IgD-negative memory B cell (primary cell): ENCODE results near the gene TIMM17A. TPM values are rescaled to one million over a fixed set of nuclear protein-coding genes. Genes with fewer than 3 reads are reported as not detected.
A peak's percentile ranks its signal among the peaks of the same experiment; 100 is the strongest.
"Not testable (repeated sequence)": the region's sequence is repeated elsewhere in the genome, so short reads cannot be mapped to it uniquely, and the experiment has no call there.

Experiments used
- H3K27ac Mint-ChIP-seq, 3 donors: one replicate each; pipeline ENCODE4 v1.8.0; 2020 to 2022; ENCODE audit warnings: mild to moderate bottlenecking in 3 of 3, mixed read lengths in 3 of 3, moderate library complexity in 1 of 3
- H3K27me3 Mint-ChIP-seq: one replicate; pipeline ENCODE4 v1.8.0; 2021; ENCODE audit warnings: mixed read lengths
- H3K36me3 Mint-ChIP-seq: one replicate; pipeline ENCODE4 v1.8.0; 2020; ENCODE audit warnings: mild to moderate bottlenecking, mixed read lengths
- H3K4me1 Mint-ChIP-seq, 3 donors: one replicate each; pipeline ENCODE4 v1.8.0; 2020 to 2022; ENCODE audit warnings: mixed read lengths in 3 of 3, mild to moderate bottlenecking in 1 of 3
- H3K4me3 Mint-ChIP-seq, 4 donors: one replicate each; pipeline ENCODE4 v1.8.0; 2020 to 2022; ENCODE audit warnings: mild to moderate bottlenecking in 4 of 4, mixed read lengths in 4 of 4, moderate library complexity in 3 of 4
- H3K9me3 Mint-ChIP-seq, 3 donors: one replicate each; pipeline ENCODE4 v1.8.0; 2020 to 2021; ENCODE audit warnings: mixed read lengths in 3 of 3, mild to moderate bottlenecking in 1 of 3
- polyA plus RNA-seq: library from polyadenylated mRNA; unstranded; fragments of 300-500 nt; fragmentation: Illumina TruSeq; gene quantifications from one replicate; pipeline ENCODE4 v1.2.3, GENCODE V29; 2021

Gene TIMM17A
- polyA plus RNA-seq, 1 donor from 2014 or later, result 31.3 TPM

DNA sequence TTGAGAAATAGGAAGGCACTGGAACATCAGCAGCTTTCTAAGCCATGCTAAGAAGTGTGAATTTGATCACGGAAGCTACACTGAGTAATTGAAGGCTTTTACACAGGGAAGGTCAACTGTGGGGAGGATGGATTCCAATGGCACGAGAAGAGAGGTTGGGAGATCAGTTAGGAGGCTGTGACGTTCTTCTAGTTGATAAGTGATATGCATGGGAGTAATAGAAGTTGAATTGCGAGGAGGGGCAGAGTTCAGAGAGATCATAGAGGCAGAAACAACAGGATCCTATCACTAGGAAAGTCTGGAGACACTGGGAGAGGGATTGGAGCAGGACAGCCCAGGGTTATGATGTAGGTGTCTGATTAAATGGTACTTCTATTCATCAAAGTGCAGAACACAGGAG is 25.2 kb upstream of the TIMM17A start:
- peaks cover 10% of the 10 kb centered on the region for H3K27me3 Mint-ChIP-seq

DNA sequence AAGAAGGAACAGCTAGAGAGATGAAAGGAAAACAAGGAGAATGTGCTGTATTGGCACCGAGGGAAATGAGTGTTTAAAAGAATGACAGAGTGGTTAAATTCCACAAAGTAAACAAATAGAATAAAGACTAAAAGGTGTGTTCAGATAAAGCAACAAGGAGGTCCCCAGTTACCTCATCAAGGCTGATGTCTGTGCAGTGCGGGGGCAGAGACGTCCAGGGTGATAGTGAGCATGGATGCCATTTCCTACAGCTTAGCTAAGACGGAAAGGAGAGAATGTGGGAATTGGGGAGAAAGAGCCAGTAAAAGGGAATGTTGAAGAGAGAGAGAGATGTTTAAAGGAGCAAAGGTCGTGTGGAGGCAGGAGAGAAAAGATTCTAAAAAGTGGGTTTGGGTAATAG is 24.5 kb upstream of the TIMM17A start:
- H3K4me1 Mint-ChIP-seq, result no peaks in the 10 kb centered on the region
- H3K4me3 Mint-ChIP-seq, result no peak overlapping the region
- H3K27me3 Mint-ChIP-seq, result peaks cover 10% of the 10 kb centered on the region
- H3K27ac Mint-ChIP-seq, result no peak overlapping the region
- no peaks in the 10 kb centered on the region for H3K36me3 Mint-ChIP-seq
- peaks cover 0 to 1% (median 0%) of the 10 kb centered on the region in 3 donors for H3K9me3 Mint-ChIP-seq

More for the DNA sequence above, 25.2 kb upstream of the TIMM17A start:
- Mint-ChIP-seq H3K4me3 (no peak overlapping the region), H3K9me3 (peaks cover 0 to 1% (median 0%) of the 10 kb centered on the region in 3 donors), H3K27ac (no peak overlapping the region), H3K4me1 (no peaks in the 10 kb centered on the region), H3K36me3 (no peaks in the 10 kb centered on the region)

DNA sequence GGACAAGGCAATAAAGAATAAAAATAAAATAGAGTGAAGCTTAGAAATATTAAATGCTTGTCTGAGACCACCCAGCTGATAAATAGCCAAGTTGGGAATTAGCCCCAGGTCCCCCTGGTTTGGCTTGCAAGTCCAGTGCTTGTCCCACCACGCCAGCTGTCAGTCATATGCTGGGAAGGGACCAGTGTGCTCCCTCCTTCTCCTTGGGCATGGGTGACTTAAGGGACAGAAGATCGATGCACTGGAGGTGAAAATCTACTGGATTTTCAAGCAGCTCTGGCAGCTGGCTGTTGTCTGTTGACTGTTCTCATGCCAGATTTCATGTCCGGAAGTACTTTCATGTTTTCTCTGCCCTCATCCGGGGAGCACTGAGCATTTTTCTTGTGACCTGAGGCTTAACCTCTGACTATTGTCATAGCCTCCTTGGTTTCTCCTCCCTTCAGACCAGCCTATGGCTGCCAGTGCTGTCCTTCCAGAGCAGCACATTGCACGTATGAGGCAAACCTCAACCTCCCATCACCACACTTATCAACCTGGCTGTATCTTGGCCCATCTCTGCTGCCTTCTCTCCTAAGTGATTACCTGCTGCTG is 21.4 kb upstream of the TIMM17A start:
- H3K4me3 Mint-ChIP-seq, result no peak overlapping the region
- H3K9me3 Mint-ChIP-seq, result no peaks in the 10 kb centered on the region
- H3K4me1 Mint-ChIP-seq, result no peaks in the 10 kb centered on the region
- H3K27me3 Mint-ChIP-seq, result peaks cover 10% of the 10 kb centered on the region
- H3K36me3 Mint-ChIP-seq, result no peaks in the 10 kb centered on the region
- H3K27ac Mint-ChIP-seq, result no peak overlapping the region

DNA sequence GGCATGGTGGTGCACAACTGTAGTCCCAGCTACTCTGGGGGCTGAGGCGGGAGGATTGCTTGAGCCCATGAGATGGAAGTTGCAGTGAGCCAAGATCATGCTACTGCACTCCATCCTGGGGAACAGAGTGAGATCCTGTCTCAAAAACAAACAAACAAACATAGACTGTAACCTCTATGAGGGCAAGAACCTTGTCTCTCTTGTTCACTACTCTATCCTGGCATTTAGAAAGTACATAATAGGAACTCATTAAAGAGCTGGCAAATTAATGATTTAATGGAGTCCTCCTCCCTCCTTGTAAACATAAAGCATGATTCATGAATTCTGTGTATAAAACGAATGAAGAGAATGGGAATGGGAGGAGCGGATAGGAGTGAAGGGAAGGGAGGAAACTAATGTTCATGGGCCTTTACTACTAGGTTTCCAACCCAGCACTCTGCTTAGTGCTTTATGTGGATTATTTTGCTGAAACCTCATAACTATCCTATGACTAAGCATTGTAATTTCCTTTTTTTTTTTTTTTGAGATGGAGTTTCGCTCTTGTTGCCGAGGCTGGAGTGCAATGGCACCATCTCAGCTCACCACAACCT is 17.6 kb upstream of the TIMM17A start:
- H3K27me3 Mint-ChIP-seq, result peaks cover 10% of the 10 kb centered on the region
- no peaks in the 10 kb centered on the region for H3K4me1 Mint-ChIP-seq
- no peak overlapping the region for H3K27ac Mint-ChIP-seq
- H3K9me3 Mint-ChIP-seq, result no peaks in the 10 kb centered on the region
- H3K4me3 Mint-ChIP-seq, result no peak overlapping the region
- no peaks in the 10 kb centered on the region for H3K36me3 Mint-ChIP-seq

DNA sequence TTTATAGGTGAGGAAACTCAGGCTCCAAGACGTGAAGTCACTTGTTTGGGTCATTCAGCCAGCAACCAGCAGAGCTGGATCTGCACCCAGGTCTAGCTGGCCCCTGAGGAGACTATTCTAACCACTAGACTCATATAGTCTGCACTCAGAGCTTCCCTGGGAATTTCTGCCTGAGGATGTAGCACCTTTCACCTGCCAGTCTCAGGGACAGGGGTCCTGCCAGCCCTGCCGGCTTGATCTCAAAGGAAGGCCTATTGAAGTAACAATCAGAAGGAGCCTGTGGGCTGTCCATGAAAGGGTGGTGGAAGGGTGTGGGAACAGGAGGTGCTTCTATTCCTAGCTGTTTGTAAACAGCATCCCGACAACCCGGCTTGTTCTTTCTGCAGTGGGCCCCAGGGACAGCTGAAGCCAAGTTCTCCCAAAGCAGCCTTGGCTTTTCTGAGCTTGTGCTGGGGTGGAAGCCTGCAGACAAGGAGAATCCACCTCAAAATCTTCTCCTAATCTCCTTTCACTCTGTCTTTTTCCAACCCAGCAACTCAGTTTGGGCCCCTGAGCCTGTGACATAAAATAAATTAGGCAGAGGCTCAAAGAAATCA is 16.8 kb upstream of the TIMM17A start:
- H3K36me3 Mint-ChIP-seq, result no peaks in the 10 kb centered on the region
- no peaks in the 10 kb centered on the region for H3K4me1 Mint-ChIP-seq
- H3K9me3 Mint-ChIP-seq, result no peaks in the 10 kb centered on the region
- no peak overlapping the region for H3K4me3 Mint-ChIP-seq
- H3K27ac Mint-ChIP-seq, result peak overlapping the region in 1 of 3 donors; percentile 24
- peaks cover 14% of the 10 kb centered on the region for H3K27me3 Mint-ChIP-seq

DNA sequence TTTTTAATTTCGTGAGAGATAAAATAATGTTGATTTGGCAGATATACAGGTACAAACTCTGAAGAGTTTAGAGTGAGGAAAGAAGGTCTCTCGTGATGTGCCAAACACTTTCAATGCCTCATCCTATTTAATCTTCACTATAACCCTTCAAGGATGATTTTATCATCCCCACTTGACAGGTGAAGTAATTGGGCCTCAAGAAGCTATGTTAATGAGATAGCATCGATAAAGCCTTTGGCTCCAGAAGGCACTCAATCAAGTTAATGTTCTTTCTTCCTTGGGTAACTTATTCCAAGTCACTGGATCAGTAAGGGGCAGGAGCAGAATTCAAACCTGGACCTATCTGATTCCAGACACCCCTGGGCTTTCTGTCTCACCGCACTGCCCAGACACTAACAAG is 16.2 kb upstream of the TIMM17A start:
- H3K4me1 Mint-ChIP-seq, result no peaks in the 10 kb centered on the region
- peak overlapping the region in 1 of 3 donors; percentile 24 for H3K27ac Mint-ChIP-seq
- peaks cover 16% of the 10 kb centered on the region for H3K27me3 Mint-ChIP-seq
- H3K9me3 Mint-ChIP-seq, result no peaks in the 10 kb centered on the region
- no peak overlapping the region for H3K4me3 Mint-ChIP-seq
- no peaks in the 10 kb centered on the region for H3K36me3 Mint-ChIP-seq

DNA sequence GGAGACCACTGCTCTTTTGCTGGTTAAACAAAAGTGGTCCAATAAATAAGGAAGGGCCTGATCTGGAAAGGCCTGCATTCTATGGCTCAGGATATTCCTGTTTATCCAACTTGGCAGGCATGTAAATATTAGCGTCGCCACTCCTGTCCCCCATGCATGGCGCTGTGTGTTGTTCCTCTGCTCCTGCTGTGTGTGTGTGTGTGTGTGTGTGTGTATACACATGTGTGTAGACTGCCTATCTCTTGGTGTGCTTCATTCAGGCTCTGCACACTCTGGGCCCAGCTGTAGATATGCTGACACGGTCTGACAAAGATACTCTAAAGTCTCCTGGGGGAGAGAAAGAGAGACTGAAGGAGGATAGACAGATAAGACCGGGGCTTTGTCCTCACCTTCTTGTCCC is 15.7 kb upstream of the TIMM17A start:
- peaks cover 16% of the 10 kb centered on the region for H3K27me3 Mint-ChIP-seq
- H3K4me3 Mint-ChIP-seq, result no peak overlapping the region
- H3K9me3 Mint-ChIP-seq, result no peaks in the 10 kb centered on the region
- H3K36me3 Mint-ChIP-seq, result no peaks in the 10 kb centered on the region
- H3K27ac Mint-ChIP-seq, result no peak overlapping the region
- no peaks in the 10 kb centered on the region for H3K4me1 Mint-ChIP-seq

DNA sequence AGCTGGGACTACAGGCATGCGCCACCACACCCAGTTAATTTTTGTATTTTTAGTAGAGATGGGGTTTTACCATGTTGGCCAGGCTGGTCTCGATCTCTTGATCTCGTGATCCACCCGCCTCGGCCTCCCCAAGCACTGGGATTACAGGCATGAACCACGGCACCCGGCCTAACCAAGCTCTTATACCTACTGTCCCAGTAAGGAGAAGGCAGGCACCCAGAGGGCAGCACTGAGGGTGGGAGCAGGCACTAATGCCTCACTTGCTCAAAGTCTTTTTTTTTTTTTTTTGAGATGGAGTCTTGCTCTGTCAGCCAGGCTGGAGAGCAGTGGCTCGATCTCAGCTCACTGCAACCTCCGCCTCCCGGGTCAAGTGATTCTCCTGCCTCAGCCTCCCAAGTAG is 15.0 kb upstream of the TIMM17A start:
- not testable (repeated sequence) for H3K9me3 Mint-ChIP-seq, H3K36me3 Mint-ChIP-seq, H3K4me3 Mint-ChIP-seq, H3K4me1 Mint-ChIP-seq, H3K27ac Mint-ChIP-seq
- peaks cover 23% of the 10 kb centered on the region for H3K27me3 Mint-ChIP-seq

DNA sequence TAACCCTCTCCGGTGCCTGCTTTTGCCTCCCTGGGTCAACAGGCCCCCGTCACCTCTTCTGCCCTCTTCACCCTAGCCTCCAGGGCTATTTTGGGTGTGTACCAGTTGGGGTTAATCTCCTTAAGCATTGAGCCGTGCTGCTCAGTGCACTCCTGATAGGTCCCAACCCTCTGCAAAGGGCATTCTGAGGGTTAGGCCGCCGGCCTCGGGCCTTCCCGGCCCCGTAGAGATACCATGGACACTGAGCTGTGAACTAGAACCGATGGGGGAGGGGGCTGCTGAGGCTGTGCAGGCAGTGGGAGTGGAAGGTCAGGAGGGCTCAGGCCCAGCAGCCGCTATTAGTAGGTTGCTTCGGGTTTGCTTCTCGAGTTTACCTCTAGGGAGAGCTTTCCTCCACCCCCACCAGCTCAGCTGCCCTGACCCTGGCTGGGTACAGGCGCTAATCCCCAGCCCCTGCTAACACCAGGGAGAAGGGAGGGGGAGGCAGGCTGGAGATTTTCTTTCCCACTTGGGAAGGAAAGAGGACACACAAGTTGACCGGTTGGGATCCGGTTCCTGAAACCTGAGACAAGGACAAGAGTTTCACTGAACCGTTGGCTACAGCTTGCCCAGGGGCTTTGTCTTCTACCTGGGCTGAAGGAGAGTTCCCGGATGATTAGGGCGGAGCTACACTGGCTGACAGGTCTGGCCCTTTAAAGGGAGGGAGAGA is 13.7 kb upstream of the TIMM17A start:
- Mint-ChIP-seq H3K9me3 (no peaks in the 10 kb centered on the region), H3K27me3 (peaks cover 33% of the 10 kb centered on the region), H3K36me3 (no peaks in the 10 kb centered on the region), H3K4me3 (no peak overlapping the region), H3K27ac (no peak overlapping the region), H3K4me1 (peaks cover 0 to 10% (median 6%) of the 10 kb centered on the region in 3 donors)

DNA sequence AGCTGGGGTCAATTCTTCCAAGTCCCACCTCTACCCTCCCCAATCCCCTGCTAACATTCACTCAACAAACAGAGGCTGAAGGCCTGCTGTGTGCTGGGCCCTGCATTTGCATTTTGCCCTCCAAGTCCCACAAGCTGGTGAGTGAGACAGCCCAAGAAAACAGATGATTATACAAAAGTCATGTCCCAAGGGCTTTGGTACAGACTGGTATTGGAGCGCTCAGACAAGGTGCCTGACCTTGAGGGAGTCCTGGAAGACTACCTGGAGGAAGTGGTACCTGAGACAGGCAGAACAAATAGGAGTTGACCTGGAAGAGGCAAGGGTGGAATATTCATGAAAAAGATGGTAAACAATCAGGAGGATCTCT is 13.2 kb upstream of the TIMM17A start:
- Mint-ChIP-seq H3K4me1 (peaks cover 0 to 11% (median 9%) of the 10 kb centered on the region in 3 donors), H3K27me3 (peaks cover 38% of the 10 kb centered on the region), H3K27ac (no peak overlapping the region), H3K4me3 (no peak overlapping the region), H3K9me3 (no peaks in the 10 kb centered on the region), H3K36me3 (no peaks in the 10 kb centered on the region)

DNA sequence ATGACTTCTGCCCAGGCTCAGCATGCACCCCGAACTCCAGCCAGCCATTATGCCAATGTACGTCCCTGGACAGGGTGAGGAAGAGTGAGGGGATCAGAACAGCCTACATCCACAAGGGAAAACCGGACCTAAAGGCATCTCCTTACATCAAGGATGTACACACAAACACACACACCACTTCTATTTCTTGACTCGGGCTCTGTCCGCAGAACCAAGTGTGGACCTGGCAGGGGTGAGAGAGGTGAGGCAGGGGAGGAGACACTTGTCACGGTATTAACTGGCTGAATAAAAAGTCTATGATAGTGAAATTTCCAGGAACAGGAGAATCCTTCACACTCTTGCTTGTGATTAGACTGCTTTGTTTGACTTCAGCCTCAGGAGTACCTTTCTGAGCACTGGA is 11.3 kb upstream of the TIMM17A start:
- Mint-ChIP-seq H3K27ac (no peak overlapping the region), H3K4me3 (no peak overlapping the region), H3K36me3 (no peaks in the 10 kb centered on the region), H3K9me3 (no peaks in the 10 kb centered on the region), H3K27me3 (peaks cover 44% of the 10 kb centered on the region), H3K4me1 (peaks cover 0 to 11% (median 9%) of the 10 kb centered on the region in 3 donors)

DNA sequence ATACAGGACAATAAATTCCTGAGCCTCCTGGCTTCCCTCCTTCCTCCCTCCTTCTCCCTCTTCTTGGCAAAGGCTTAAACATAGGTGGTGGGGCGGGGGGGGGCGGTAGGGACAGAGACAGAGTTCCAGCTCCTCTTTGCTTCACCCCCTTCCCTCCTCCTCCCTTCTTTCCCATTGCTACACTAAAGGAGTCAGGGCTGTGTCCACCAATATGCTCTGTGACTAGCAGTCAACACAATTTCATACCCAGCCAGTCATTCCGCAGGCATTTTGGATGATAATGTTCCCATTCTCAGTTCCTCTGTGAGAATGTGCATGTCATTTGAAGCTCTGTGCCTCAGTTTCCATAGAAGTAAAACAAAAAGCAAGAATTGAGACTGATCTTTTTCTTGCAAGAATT is 10.7 kb upstream of the TIMM17A start:
- Mint-ChIP-seq H3K27me3 (peaks cover 44% of the 10 kb centered on the region), H3K4me3 (no peak overlapping the region), H3K4me1 (peaks cover 0 to 11% (median 9%) of the 10 kb centered on the region in 3 donors), H3K9me3 (no peaks in the 10 kb centered on the region), H3K27ac (no peak overlapping the region), H3K36me3 (no peaks in the 10 kb centered on the region)

DNA sequence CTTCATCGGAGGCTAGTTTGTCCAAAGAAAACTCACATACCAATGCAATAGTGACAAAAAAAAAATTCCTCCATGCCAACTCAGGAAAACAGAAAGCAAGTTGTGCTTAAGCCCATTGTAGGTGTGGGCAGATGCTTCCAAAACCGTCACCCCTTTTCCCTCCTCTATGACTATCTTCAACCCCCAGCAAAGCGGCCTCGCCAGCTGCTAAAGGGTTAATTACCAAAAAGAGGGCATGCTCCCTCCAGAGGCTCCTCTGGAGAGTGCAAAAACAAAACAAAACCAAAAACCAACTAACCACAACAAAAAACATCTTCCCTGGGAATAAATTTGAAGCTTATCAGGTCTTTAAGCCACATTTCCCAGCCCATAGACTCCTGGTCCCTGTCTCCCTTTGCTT is 10.1 kb upstream of the TIMM17A start:
- Mint-ChIP-seq H3K27me3 (peaks cover 44% of the 10 kb centered on the region), H3K27ac (peak overlapping the region in 1 of 3 donors; percentile 59), H3K36me3 (no peaks in the 10 kb centered on the region), H3K9me3 (no peaks in the 10 kb centered on the region), H3K4me3 (no peak overlapping the region), H3K4me1 (peaks cover 0 to 11% (median 9%) of the 10 kb centered on the region in 3 donors)

DNA sequence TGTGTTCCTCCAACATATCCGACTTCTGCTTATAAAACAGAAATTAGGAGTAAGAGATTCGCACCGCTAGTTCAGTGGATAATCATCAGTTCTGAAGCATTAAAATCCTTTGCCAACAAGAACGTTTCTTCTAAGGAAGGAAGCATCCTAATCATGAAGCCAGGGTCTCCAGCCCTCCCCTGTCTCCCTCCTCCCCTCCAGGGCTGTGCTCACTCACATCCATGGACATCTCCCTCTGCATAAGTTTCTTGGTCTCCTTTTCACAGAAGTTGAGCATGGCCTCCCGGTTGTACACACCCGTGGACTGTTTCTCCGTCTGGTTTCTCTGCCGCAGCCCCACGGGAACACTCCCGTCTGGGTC is 9.5 kb upstream of the TIMM17A start:
- Mint-ChIP-seq H3K4me3 (peak overlapping the region in 1 of 4 donors; percentile 49), H3K27ac (no peak overlapping the region), H3K9me3 (no peaks in the 10 kb centered on the region), H3K36me3 (no peaks in the 10 kb centered on the region), H3K27me3 (peaks cover 44% of the 10 kb centered on the region), H3K4me1 (peaks cover 0 to 11% (median 9%) of the 10 kb centered on the region in 3 donors)

DNA sequence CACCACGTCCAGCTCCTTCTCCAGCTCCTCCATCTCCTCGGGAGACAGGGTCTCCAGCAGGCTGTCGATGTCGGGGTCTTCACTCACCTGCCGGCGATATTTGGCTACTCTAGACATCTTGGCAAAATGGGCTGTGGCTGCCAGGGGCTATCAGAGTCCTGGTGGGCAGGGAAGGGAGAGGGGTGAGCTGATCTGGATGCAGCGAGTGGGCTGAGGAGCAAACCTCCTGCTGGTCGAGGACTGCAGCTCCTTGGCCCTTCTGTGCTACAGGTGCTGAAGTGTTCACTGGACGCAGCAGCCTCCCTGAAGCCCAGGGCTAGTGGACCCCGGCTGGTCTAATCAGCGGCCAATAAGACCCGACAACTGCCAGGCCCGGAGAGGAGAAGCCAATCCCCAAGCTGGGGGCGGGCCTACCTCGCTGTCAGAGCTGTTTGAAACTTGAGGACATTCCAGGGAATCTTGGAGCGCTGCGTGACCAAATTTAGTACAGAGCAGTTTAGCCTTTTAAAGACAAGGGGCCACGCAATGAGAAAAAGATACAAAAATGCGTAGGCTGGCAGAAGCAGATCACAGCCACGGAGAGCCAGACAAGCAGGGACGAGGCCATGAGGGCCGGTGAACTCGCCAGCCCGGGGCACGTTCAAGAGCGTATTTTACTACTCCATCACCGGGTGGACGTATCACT is 8.9 kb upstream of the TIMM17A start, which contains the start of gene LMOD1:
TSS of gene LMOD1 (minus strand) at position 325 of the 685 bp plus-strand sequence. CDS start at position 117, 208 bp downstream.
- Mint-ChIP-seq H3K27ac (peak within 1 kb of the TSS in 2 of 3 donors; percentile 18 to 59), H3K27me3 (peaks cover 44% of the 10 kb centered on the region), H3K9me3 (no peaks in the 10 kb centered on the region), H3K36me3 (no peaks in the 10 kb centered on the region), H3K4me3 (peak within 1 kb of the TSS in 3 of 4 donors; percentile 68 to 83 (median 82)), H3K4me1 (peaks cover 2 to 11% (median 9%) of the 10 kb centered on the region in 3 donors)
